ENCODE measurements around the gene HIVEP2. TPM values are rescaled to one million over a fixed set of nuclear protein-coding genes. Genes with fewer than 3 reads are reported as not detected.

The HIVEP2 gene
- total RNA-seq, 4 donors from 2014 or later, result 8.6 to 19.3 (median 12.7) TPM

GRCh38 chr6:142738731-142739130, 206.2 kb downstream of the HIVEP2 start:
- WGBS, 2 donors, result 45 to 50% methylated on average over 1 to 2 of the region's 2 CpGs
- no peak overlapping the region for H3K4me3 ChIP-seq
- no peak overlapping the region for H3K27ac ChIP-seq
- no peak for DNase-seq
- TF ChIP-seq POLR2A (IDR thresholded peaks at IDR 0.05) (no peak), CTCF (IDR thresholded peaks at IDR 0.05) (no peak)
- no peaks in the 10 kb centered on the region for H3K36me3 ChIP-seq
- no peaks in the 10 kb centered on the region for H3K9me3 ChIP-seq
- H3K4me1 ChIP-seq, result peaks cover 0 to 18% (median 0%) of the 10 kb centered on the region in 3 donors
- no peaks in the 10 kb centered on the region for H3K27me3 ChIP-seq
- intact Hi-C loops (cut with DNase I), result no loop called here

- Histone ChIP-seq H3K4me3 (no peak overlapping the region), H3K36me3 (no peaks in the 10 kb centered on the region), H3K9me3 (no peaks in the 10 kb centered on the region), H3K4me1 (peaks cover 0 to 18% (median 0%) of the 10 kb centered on the region in 3 donors), H3K27ac (peak overlapping the region in 2 of 4 donors; percentile 16 to 67), H3K27me3 (no peaks in the 10 kb centered on the region)
- intact Hi-C loops (cut with DNase I), result no loop called here
- no peak for DNase-seq
- 84 to 88% methylated on average over 4 of the region's 4 CpGs for WGBS, 2 donors
- TF ChIP-seq CTCF (IDR thresholded peaks at IDR 0.05), result no peak
- no peak for TF ChIP-seq POLR2A (IDR thresholded peaks at IDR 0.05)
These were observed 207.0 kb downstream of the HIVEP2 start for GRCh38 chr6:142738035-142738396.

- intact Hi-C loops (cut with DNase I), result no loop called here
- no peak for TF ChIP-seq POLR2A (IDR thresholded peaks at IDR 0.05)
- WGBS, 2 donors, result 32 to 57% methylated on average over 3 of the region's 3 CpGs
- H3K4me1 ChIP-seq, result peaks cover 0 to 22% (median 0%) of the 10 kb centered on the region in 3 donors
- H3K9me3 ChIP-seq, result no peaks in the 10 kb centered on the region
- H3K36me3 ChIP-seq, result no peaks in the 10 kb centered on the region
- no peak overlapping the region for H3K4me3 ChIP-seq
- DNase-seq, result no peak
- H3K27me3 ChIP-seq, result no peaks in the 10 kb centered on the region
- peak overlapping the region in 2 of 4 donors; percentile 16 to 67 for H3K27ac ChIP-seq
These were observed 207.5 kb downstream of the HIVEP2 start for GRCh38 chr6:142737368-142738034.

- H3K4me3 ChIP-seq, result no peak overlapping the region
- H3K9me3 ChIP-seq, result no peaks in the 10 kb centered on the region
- H3K27ac ChIP-seq, result no peak overlapping the region
- DNase-seq, result no peak
- H3K36me3 ChIP-seq, result no peaks in the 10 kb centered on the region
- TF ChIP-seq CTCF (IDR thresholded peaks at IDR 0.05), result no peak
- TF ChIP-seq POLR2A (IDR thresholded peaks at IDR 0.05), result no peak
- H3K27me3 ChIP-seq, result no peaks in the 10 kb centered on the region
- 47 to 54% methylated on average over 4 of the region's 4 CpGs for WGBS, 2 donors
- H3K4me1 ChIP-seq, result peaks cover 0 to 43% (median 0%) of the 10 kb centered on the region in 3 donors
- intact Hi-C loops (cut with DNase I), result no loop called here
These were observed 209.8 kb downstream of the HIVEP2 start for GRCh38 chr6:142735204-142735603.

GRCh38 chr6:142732790-142733189, 212.2 kb downstream of the HIVEP2 start:
- intact Hi-C loops (cut with DNase I), result no loop called here
- H3K9me3 ChIP-seq, result no peaks in the 10 kb centered on the region
- no peaks in the 10 kb centered on the region for H3K27me3 ChIP-seq
- H3K4me1 ChIP-seq, result peaks cover 9 to 59% (median 9%) of the 10 kb centered on the region in 3 donors
- H3K4me3 ChIP-seq, result no peak overlapping the region
- no peak for DNase-seq
- H3K27ac ChIP-seq, result peak overlapping the region in 1 of 4 donors; percentile 19
- TF ChIP-seq POLR2A (IDR thresholded peaks at IDR 0.05) (no peak), CTCF (IDR thresholded peaks at IDR 0.05) (no peak)
- no peaks in the 10 kb centered on the region for H3K36me3 ChIP-seq

All from esophagus squamous epithelium (tissue), 5 donors.